Smooth muscle cell of the brain vasculature (primary cell): Measurements from ENCODE around the gene ABCA13.
"Not testable (repeated sequence)": the region's sequence is repeated elsewhere in the genome, so short reads cannot be mapped to it uniquely, and the experiment has no call there.

Source experiments
- DNase-seq: peaks from one replicate; pipeline ENCODE4 v3.0.0-alpha.2; 2012; ENCODE audit warnings: low read depth, low spot score

The ABCA13 gene

DNA sequence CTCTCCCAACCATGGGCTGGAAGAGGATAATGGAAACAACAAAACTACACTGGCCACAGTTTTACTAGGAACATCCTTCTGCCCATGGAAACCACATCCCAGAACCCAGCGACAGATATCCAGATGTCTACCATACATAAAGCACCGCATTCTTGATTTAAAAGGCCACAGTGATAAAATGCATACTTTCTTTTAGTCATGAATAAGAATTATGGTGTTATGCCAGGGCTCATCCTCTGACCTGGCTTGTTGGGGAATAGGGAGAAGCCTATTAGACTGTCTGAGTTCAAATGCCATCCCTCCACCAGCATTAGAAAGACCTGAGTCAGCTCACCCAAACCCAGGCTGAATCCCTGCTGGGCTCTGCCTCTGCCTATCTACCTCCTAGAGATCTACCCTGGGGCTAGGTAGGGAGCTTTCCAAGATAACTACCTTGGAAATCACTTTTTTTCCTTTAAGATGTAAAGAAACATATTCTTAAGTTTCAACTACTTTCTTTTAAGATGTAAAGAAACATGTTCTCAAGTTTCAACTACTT is 5.2 kb downstream of the ABCA13 start:
- no peak for DNase-seq

DNA sequence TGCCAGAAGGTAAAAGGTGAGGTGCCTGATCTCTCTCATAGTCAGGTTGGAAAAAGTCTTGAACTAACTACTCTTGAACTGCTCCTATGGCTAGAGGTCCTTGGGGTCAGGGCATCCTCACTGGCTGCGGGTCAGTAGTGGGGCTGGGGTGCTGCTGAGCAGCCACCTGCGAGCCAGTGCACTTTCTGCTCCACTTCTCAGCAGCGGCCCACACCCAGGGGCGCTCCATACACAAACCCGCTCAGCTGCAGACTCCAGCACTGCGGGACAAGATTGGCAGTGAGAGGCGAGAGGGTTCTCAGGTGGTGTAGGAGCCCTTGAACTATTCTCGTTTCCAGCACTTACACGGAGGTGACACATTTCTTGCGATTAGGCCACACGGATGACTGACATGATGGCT is 6.0 kb downstream of the ABCA13 start:
- no peak for DNase-seq

DNA sequence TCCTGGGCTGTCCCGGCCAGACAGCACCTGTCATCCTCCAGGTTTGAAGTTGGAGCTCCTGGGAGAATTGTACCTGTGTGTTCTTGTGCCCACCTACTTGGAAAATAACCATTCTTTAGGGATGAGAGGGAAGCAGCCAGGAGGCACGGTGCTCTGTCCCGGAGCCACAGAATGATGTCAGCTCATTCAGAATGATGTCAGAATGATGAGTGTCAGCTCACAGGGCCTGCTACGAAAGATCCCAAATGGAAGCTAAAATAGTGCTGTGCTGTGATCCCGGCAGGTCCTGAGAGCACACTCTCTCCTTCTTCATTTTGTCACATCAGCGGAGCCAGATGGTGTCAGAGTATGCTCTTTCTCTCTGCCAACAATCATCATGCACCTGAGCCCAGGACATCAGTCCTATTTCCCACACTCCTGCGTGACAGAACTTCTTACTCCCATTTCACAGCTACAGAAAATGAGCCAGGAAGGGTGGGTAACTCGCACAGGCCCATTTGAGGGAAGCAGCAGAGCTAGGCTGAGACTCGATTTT is 8.3 kb downstream of the ABCA13 start:
- no peak for DNase-seq

- DNase-seq: no peak
Measured at GRCh38 chr7:48180981-48181380, 9.7 kb downstream of the ABCA13 start.

DNA sequence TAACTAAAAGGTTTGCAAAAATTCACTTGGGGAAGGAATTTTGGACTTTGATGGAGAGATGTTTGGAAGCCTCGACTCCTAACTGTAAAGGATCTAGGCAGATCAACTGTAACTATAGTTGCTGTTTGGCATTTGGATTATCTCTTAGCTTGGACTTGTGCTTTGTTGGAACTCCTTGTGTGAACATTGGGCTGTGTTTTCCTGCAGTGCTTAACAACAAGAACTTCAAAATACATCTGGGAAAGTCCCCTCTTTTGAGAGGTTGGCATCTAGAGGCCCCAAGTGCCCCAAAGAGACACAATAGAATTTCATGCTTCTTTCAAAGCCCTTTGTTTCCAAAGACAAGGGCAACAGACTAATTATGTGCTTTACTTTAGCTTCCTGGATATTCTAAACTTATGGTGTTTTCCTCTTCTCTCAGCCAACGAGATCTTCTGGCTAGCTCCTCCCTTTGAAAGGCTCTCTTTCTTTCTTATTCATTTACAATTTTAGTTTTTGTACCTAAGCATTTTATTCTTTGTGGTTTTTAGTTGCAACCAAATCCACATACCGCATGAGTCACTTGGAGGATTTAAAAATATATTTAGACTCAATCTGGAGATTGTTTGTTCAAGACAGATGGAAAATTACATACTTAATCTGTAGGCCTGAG is 11.6 kb downstream of the ABCA13 start:
- no peak for DNase-seq

- DNase-seq: no peak
Measured at GRCh38 chr7:48183370-48183743, 12.1 kb downstream of the ABCA13 start.

GRCh38 chr7:48183965-48184364 is 12.7 kb downstream of the ABCA13 start:
- DNase-seq: no peak

DNA sequence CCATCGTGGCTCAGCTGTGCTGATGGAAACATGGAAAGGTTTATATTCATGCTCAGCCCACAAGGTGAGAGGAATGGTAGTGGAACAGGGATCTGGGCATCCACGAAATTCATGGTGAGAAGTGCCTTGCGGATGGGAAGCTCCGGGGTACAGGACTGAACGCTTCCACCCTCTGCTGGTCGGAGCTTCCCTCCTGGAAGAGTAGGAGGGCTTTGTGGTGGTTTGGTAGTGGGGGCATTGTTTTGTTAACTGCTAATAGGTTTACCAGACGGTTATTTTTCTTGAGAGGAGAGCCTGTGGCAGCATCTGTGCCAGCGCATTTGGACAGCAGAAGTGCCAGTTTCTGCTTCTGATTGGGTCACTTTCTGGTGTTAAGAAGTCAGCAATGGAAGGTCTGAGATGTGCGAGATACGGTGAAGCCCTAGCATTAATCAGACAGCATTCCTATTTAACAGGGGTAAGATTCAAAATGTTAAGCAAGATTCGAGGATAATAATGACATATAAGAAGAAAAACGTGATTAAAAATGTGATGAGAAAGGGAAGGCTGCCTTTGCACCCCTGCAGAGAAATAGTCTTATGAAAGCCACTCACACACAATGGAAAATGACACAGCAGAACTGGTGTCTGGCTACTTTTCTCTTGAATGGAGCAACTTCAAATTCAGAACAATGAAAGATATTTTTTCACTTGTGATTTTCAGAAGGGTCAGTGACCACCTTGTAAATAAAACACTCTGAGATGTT is 17.7 kb downstream of the ABCA13 start:
- DNase-seq: no peak

DNA sequence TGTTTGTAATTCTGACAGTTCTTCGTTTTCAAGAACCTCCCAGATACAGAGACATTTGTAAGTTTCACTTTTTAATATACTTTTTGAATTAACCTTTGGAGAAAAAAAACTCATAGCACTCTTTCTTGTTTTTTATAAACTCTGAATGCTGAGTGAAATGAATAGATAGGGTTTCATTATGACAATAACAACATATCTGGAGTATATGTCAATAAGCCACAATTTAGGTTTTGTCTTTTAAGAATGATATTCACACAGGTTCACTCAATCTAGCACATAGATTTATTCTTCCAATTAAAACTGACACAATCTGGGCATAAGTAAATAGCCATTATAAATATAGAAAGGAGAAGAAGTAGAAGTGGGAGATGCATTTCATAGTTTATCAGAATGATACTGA is 21.7 kb downstream of the ABCA13 start:
- DNase-seq: no peak

GRCh38 chr7:48193421-48193820 is 22.2 kb downstream of the ABCA13 start:
- DNase-seq: no peak

GRCh38 chr7:48200946-48201589 is 29.8 kb downstream of the ABCA13 start:
- not testable (repeated sequence) for DNase-seq

DNA sequence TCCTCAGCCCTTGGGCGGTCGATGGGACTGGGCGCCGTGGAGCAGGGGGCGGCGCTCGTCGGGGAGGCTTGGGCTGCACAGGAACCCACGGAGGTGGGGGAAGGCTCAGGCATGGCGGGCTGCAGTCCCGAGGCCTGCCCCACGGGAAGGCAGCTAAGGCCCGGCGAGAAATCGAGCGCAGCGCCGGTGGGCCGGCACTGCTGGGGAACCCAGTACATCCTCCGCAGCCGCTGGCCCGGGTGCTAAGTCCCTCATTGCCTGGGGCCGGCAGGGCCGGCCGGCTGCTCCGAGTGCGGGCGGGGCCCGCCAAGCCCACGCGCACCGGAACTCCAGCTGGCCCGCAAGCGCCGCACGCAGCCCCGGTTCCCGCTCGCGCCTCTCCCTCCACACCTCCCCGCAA is 31.7 kb downstream of the ABCA13 start:
- DNase-seq: not testable (repeated sequence)

DNA sequence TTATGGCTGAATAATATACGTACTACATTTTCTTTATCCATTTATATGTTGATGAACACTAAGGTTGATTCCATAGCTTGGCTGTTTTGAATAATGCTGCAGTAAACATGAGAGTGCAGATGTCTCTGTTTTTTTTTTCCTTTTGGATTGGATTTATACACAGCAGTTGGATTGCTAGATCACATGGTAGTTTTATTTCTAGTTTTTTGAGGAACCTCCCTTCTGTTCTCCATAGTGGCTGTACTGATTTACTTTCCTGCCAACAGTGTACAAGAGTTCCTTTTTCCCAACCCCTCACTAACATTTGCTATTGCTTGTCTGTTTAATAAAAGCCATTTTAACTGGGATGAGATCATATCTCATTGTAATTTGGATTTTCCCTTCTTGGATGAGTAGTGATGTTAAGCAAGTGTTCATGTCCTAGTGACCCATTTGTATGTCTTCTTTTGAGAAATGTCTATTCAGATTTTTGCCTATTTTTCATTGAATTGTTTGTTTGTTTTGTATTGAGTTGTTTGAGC is 36.0 kb downstream of the ABCA13 start:
- DNase-seq: no peak

- no peak for DNase-seq
Measured at GRCh38 chr7:48209004-48209600, 37.8 kb downstream of the ABCA13 start.

GRCh38 chr7:48213226-48213625 is 42.0 kb downstream of the ABCA13 start:
- no peak for DNase-seq

GRCh38 chr7:48217266-48217665 is 46.0 kb downstream of the ABCA13 start:
- no peak for DNase-seq

DNA sequence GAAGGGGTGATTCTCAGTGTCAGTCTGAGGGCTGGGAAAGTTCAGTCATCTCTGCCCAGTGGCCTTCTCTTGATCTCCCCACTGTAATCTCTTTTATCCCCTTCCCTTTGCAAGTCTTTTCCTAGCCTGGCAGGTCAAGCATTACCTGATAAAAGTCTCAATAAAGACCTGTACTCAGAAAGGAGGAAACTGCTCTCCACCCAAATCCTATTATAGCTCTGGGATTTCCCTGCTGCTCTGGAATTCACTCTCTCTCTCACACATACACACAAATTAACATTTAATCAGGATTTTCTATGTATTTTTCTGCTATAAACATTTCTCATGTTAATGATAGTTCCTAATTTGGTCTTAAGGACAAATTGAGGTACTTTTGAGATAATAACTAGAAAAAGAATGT is 46.5 kb downstream of the ABCA13 start:
- DNase-seq: no peak

DNA sequence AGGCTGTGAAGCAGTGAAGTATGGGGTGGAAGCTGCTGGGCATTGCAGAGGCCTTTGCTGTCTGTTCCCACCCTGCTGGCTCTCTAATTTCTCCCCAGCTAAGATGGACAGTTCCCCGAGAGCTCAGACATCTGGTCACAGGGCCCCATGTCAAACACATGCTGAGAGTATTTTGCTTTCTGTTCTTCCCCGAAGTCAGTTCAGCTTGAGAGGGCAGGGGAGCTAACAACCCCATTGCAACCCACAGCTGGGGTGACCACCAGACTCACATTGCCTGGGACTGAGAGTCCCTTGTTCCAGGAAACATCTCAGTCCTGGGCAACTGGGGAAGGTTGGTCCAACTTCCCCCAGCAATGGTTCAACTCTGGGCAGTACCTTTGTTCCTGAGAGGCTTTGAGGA is 52.8 kb downstream of the ABCA13 start:
- DNase-seq: no peak

GRCh38 chr7:48225101-48225500 is 53.8 kb downstream of the ABCA13 start:
- no peak for DNase-seq

- no peak for DNase-seq
Measured at GRCh38 chr7:48237354-48237753, 66.1 kb downstream of the ABCA13 start.

- no peak for DNase-seq
Measured at GRCh38 chr7:48242846-48243245, 71.6 kb downstream of the ABCA13 start.

DNA sequence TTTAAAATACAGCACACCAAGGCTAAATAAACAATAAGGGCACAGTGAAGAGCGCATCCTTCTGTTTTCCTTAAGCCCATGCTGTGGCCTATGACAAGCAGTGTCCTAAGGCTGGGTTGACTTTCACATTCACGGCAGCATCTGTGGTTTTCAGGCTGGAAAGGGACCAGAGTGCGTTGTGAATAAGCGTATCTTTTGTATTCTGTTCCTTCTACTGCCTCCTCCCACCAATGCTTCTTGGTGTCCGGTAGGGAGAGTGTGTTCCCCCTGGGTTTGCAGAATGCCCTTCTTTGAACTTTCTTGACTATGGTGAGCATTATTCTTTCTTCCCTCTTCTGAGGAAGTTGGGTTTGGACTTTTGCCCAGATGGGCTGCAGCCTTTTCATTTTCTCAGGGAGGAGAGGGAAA is 73.6 kb downstream of the ABCA13 start:
- peak; percentile 93 for DNase-seq
